B cell (primary cell): ENCODE data around the gene TFAP2E. TPM values are rescaled to one million over a fixed set of nuclear protein-coding genes. Genes with fewer than 3 reads are reported as not detected.

Source experiments
- ATAC-seq: fragments of 200-7000 bp; cut with Tn5 transposase; one replicate; pipeline ENCODE4 v1.10.0; 2021; ENCODE audit warnings: low read depth, mild to moderate bottlenecking, moderate number of reproducible peaks, moderate library complexity
- CTCF ChIA-PET: fragments of 350-600 bp; sonication (Branson Sonifier 250); formaldehyde crosslinking; loops from one replicate; lab custom pipeline; 2021; ENCODE audit warnings: antibody characterized with exemption, inconsistent platforms; lab: Charles Lee
- POLR2A ChIA-PET: fragments of 350-600 bp; sonication (Branson Sonifier 250); formaldehyde crosslinking; loops from one replicate; lab custom pipeline; 2021; ENCODE audit warnings: antibody characterized with exemption; lab: Charles Lee
- DNase-seq: peaks from one replicate; pipeline ENCODE4 v3.0.0; 2013
- H2AFZ ChIP-seq: 2 replicates; pipeline ENCODE4 v1.6.1; 2012; ENCODE audit warnings: mild to moderate bottlenecking, low read depth, low read length; ENCODE audit not compliant: insufficient read depth, poor library complexity, severe bottlenecking
- H3K27ac ChIP-seq, 2 donors: 1 replicate in 1 of 2; 2 replicates in 1 of 2; pipeline ENCODE4 v1.5.1; 2012 to 2013; ENCODE audit warnings: low read length in 2 of 2, mild to moderate bottlenecking in 2 of 2, moderate library complexity in 1 of 2
- H3K27me3 ChIP-seq, 4 experiments: fragments of 200-600 bp in 1 of 4; sonication (generic) in 1 of 4; replicated peaks in 1 of 4; 1 replicate in 2 of 4; 2 replicates in 2 of 4; pipeline versions ENCODE4 v1.6.1 to v1.7.0; 2013 to 2016; ENCODE audit warnings: low read length in 3 of 4, mild to moderate bottlenecking in 2 of 4, mixed read lengths in 1 of 4, moderate library complexity in 1 of 4; ENCODE audit not compliant: insufficient read depth in 4 of 4, control insufficient read depth in 3 of 4; ENCODE audit errors: control extremely low read depth in 1 of 4
- H3K36me3 ChIP-seq, 2 experiments: replicated peaks in 1 of 2; 1 replicate in 1 of 2; 2 replicates in 1 of 2; pipeline versions ENCODE4 v1.6.1 to v1.7.1; 2013; ENCODE audit warnings: low read length in 1 of 2; ENCODE audit not compliant: insufficient read depth in 2 of 2, control insufficient read depth in 1 of 2; ENCODE audit errors: control extremely low read depth in 1 of 2, extremely low read depth in 1 of 2
- H3K4me1 ChIP-seq, 2 donors: fragments of 200-600 bp in 1 of 2; sonication (generic) in 1 of 2; 1 replicate in 1 of 2; 2 replicates in 1 of 2; pipeline versions ENCODE4 v1.5.1 to v1.6.1; 2013 to 2017; ENCODE audit warnings: low read length in 2 of 2; ENCODE audit not compliant: control insufficient read depth in 2 of 2, insufficient read depth in 2 of 2
- H3K4me2 ChIP-seq: replicated peaks from 2 replicates; pipeline ENCODE3; 2012; ENCODE audit warnings: mild to moderate bottlenecking, low read depth, low read length; ENCODE audit not compliant: poor library complexity, severe bottlenecking
- H3K4me3 ChIP-seq, 5 experiments: fragments of 200-600 bp in 1 of 5; sonication (generic) in 1 of 5; 1 replicate in 3 of 5; 2 replicates in 2 of 5; pipeline versions ENCODE4 v1.5.1 to v1.7.0; 2011 to 2016; ENCODE audit warnings: low read length in 4 of 5, mild to moderate bottlenecking in 4 of 5, low read depth in 2 of 5, control low read depth in 1 of 5, moderate library complexity in 1 of 5; ENCODE audit not compliant: insufficient read depth in 1 of 5; ENCODE audit errors: control extremely low read depth in 1 of 5, extremely low read depth in 1 of 5
- H3K79me2 ChIP-seq: fragments of 200-600 bp; sonication (generic); one replicate; pipeline ENCODE4 v1.6.0; 2016; ENCODE audit warnings: low read length; ENCODE audit not compliant: control insufficient read depth, insufficient read depth
- H3K9ac ChIP-seq: fragments of 200-600 bp; sonication (generic); 2 replicates; pipeline ENCODE4 v1.6.1; 2017; ENCODE audit warnings: mild to moderate bottlenecking, low read length, moderate library complexity
- H3K9me3 ChIP-seq, 3 donors: one replicate each; pipeline versions ENCODE4 v1.6.1 to v1.7.1; 2013; ENCODE audit warnings: low read length in 2 of 3; ENCODE audit not compliant: control insufficient read depth in 2 of 3, insufficient read depth in 1 of 3; ENCODE audit errors: control extremely low read depth in 1 of 3
- H4K20me1 ChIP-seq: 2 replicates; pipeline ENCODE4 v1.6.0; 2012; ENCODE audit warnings: mild to moderate bottlenecking, low read length; ENCODE audit not compliant: insufficient read depth, control insufficient read depth, poor library complexity, severe bottlenecking
- H3K27ac Mint-ChIP-seq: one replicate; pipeline ENCODE4 v1.8.0; 2021; ENCODE audit warnings: mixed read lengths
- H3K27me3 Mint-ChIP-seq: one replicate; pipeline ENCODE4 v1.8.0; 2021; ENCODE audit warnings: mixed read lengths
- H3K4me1 Mint-ChIP-seq: one replicate; pipeline ENCODE4 v1.8.0; 2021; ENCODE audit warnings: mixed read lengths
- H3K4me3 Mint-ChIP-seq: one replicate; pipeline ENCODE4 v1.8.0; 2021; ENCODE audit warnings: mixed read lengths
- H3K9me3 Mint-ChIP-seq: one replicate; pipeline ENCODE4 v1.8.0; 2022; ENCODE audit warnings: mixed read lengths; ENCODE audit not compliant: insufficient read depth
- EZH2 ChIP-seq: IDR thresholded peaks from 2 replicates; pipeline ENCODE4 v1.6.1; 2012; ENCODE audit warnings: borderline replicate concordance, low read depth, mild to moderate bottlenecking, moderate library complexity, low read length; ENCODE audit not compliant: insufficient read depth, poor library complexity, severe bottlenecking
- WGBS: methylation state at CpG from one replicate; pipeline ENCODE4 v1.1.5; 2013; ENCODE audit warnings: missing lambda C conversion rate; ENCODE audit not compliant: insufficient coverage; 5-methylcytosine and 5-hydroxymethylcytosine counted together
- intact Hi-C: fragments of 100-400 bp; cut with micrococcal nuclease; formaldehyde crosslinking; loops from one replicate; pipeline ENCODE4 v1.10.0; 2022
- polyA plus RNA-seq: library from polyadenylated mRNA; depleted of rRNA; stranded (reverse); fragments of >200 nt; gene quantifications from 2 replicates; pipeline ENCODE4 v1.2.3, GENCODE V29; 2012
- total RNA-seq, 2 donors: library from RNA; stranded (reverse); fragments of 120-200 nt in 1 of 2; gene quantifications; 1 replicate in 1 of 2; 2 replicates in 1 of 2; pipeline versions ENCODE4 v1.2.3 to v1.2.4, GENCODE V29; 2013 to 2022
- TF ChIP-seq, protein P1 (sequence below): fragments of 200-600 bp; IDR thresholded peaks from one replicate; pipeline ENCODE4 v1.8.0; 2022; ENCODE audit warnings: antibody characterized with exemption, mild to moderate bottlenecking

TFAP2E gene
- total and polyA plus RNA-seq, 2 donors (not counting 1 experiment from before 2014, with no cell fraction given): 2.3 to 4.5 TPM

DNA sequence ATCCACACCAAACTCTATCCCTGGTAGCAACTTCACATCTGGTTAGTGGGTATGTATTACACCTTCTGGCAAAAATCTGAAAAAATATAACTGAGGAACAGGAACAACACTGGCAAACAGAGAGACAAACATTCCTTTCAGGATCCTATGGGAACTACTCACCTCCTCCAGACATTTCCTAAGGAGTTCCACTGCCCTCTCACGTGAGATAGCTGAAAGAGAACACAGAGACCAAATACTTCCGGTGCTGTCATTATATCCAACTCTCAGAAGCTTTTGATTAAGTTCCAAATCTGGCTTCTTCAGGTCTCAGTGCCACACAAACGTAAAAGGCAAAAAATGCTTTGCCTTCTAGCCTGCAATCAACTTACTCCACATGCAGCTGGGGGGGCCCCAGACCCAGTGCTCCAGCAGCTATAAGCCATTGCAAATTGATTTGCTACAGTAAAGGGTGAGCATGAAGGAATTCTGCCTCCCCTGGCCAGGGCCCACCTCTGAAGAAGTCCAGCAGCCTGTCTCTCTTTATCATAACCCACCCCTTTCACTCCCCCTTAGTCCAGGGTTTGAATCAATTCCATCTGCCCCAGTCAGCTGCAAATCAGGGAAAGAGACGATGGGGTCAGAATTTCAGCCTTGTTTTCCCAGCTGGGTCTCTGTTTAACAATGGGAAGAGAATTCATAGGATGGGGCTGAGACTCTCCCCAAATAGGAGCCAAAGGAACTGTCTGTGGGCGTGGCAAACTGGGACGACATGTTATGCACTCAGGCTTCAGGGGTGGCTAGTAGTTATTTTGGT is 32.2 kb downstream of the TFAP2E start:
- H3K27me3 ChIP-seq: no peaks in the 10 kb centered on the region
- H4K20me1 ChIP-seq: no peaks in the 10 kb centered on the region
- no peak overlapping the region for H3K4me3 ChIP-seq
- no peak overlapping the region for H3K27ac Mint-ChIP-seq
- POLR2A ChIA-PET: no interaction called here
- H3K36me3 ChIP-seq: peaks cover 11 to 66% of the 10 kb centered on the region in 2 experiments
- H3K79me2 ChIP-seq: no peaks in the 10 kb centered on the region
- H3K4me3 Mint-ChIP-seq: no peak overlapping the region
- intact Hi-C loops: no loop called here
- no peak overlapping the region for H3K9ac ChIP-seq
- whole genome bisulfite sequencing: 92% methylated on average over 6 of the region's 6 CpGs
- DNase-seq (no peak), ATAC-seq (no peak)
- no peaks in the 10 kb centered on the region for H3K9me3 Mint-ChIP-seq
- no peaks in the 10 kb centered on the region for H3K9me3 ChIP-seq
- H3K4me1 Mint-ChIP-seq: peaks cover 7% of the 10 kb centered on the region
- H3K27ac ChIP-seq: no peak overlapping the region
- H3K27me3 Mint-ChIP-seq: no peaks in the 10 kb centered on the region
- H2AFZ ChIP-seq: no peak overlapping the region
- TF ChIP-seq, protein P1, sequence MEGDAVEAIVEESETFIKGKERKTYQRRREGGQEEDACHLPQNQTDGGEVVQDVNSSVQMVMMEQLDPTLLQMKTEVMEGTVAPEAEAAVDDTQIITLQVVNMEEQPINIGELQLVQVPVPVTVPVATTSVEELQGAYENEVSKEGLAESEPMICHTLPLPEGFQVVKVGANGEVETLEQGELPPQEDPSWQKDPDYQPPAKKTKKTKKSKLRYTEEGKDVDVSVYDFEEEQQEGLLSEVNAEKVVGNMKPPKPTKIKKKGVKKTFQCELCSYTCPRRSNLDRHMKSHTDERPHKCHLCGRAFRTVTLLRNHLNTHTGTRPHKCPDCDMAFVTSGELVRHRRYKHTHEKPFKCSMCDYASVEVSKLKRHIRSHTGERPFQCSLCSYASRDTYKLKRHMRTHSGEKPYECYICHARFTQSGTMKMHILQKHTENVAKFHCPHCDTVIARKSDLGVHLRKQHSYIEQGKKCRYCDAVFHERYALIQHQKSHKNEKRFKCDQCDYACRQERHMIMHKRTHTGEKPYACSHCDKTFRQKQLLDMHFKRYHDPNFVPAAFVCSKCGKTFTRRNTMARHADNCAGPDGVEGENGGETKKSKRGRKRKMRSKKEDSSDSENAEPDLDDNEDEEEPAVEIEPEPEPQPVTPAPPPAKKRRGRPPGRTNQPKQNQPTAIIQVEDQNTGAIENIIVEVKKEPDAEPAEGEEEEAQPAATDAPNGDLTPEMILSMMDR: no peak
- TF ChIP-seq EZH2: no peak
- no peak overlapping the region for H3K4me2 ChIP-seq
- CTCF ChIA-PET: interaction anchor here (0.8 to 1.3 kb wide), 2 partner anchors 24 to 37 kb away, joined by 3 to 5 read pairs; no protein-coding TSS in a partner anchor
- no peaks in the 10 kb centered on the region for H3K4me1 ChIP-seq

DNA sequence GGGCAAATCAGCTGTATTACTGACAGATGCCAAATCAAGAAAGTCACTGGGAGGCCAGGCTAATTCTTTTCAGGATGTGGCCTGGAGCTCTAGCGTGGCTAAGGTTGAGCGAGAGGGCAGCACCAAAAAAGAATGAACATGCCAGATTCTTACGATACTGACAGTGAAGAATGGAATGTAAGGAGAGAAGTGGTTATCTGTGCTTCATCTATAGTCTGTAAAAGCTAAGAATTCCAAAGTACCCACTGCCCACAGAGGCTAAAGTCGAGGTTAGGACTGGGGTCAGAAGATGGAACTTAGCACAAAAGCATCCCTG is 32.7 kb downstream of the TFAP2E start:
- CTCF ChIA-PET: interaction anchor here (1.3 kb wide), 1 partner anchor 37 kb away, joined by 5 read pairs; no protein-coding TSS in a partner anchor
- ATAC-seq: no peak
- no peaks in the 10 kb centered on the region for H3K79me2 ChIP-seq

More for the DNA sequence above, 32.7 kb downstream of the TFAP2E start:
- H3K27ac Mint-ChIP-seq: no peak overlapping the region
- 100% methylated on average over 3 of the region's 4 CpGs for WGBS
- no peaks in the 10 kb centered on the region for H3K4me1 ChIP-seq
- H4K20me1 ChIP-seq: no peaks in the 10 kb centered on the region
- TF ChIP-seq, protein P1: no peak
- intact Hi-C loops: no loop called here
- H3K4me1 Mint-ChIP-seq: peaks cover 7% of the 10 kb centered on the region
- no peaks in the 10 kb centered on the region for H3K9me3 ChIP-seq
- no peak overlapping the region for H3K27ac ChIP-seq
- no peaks in the 10 kb centered on the region for H3K27me3 Mint-ChIP-seq
- H3K27me3 ChIP-seq: no peaks in the 10 kb centered on the region
- H3K4me3 ChIP-seq: no peak overlapping the region
- H3K4me3 Mint-ChIP-seq: no peak overlapping the region
- H3K9ac ChIP-seq: no peak overlapping the region
- H2AFZ ChIP-seq: no peak overlapping the region
- DNase-seq: no peak
- no peaks in the 10 kb centered on the region for H3K9me3 Mint-ChIP-seq
- POLR2A ChIA-PET: no interaction called here
- H3K36me3 ChIP-seq: peaks cover 10 to 70% of the 10 kb centered on the region in 2 experiments
- no peak overlapping the region for H3K4me2 ChIP-seq
